GM18507 (cell line): ENCODE data around the gene BTBD2.
A peak's percentile ranks its signal among the peaks of the same experiment; 100 is the strongest.
"Not testable (repeated sequence)": the region's sequence is repeated elsewhere in the genome, so short reads cannot be mapped to it uniquely, and the experiment has no call there.

ENCODE experiments used
- DNase-seq: peaks from one replicate; pipeline ENCODE4 v3.0.0; 2011; ENCODE audit warnings: low read depth; ENCODE audit not compliant: insufficient read length; ENCODE audit errors: extremely low spot score
- FAIRE-seq: peaks from 2 replicates; lab custom pipeline; 2011; peaks lifted over from hg19 to GRCh38; lab: Jason Lieb, UNC

Gene BTBD2

DNA sequence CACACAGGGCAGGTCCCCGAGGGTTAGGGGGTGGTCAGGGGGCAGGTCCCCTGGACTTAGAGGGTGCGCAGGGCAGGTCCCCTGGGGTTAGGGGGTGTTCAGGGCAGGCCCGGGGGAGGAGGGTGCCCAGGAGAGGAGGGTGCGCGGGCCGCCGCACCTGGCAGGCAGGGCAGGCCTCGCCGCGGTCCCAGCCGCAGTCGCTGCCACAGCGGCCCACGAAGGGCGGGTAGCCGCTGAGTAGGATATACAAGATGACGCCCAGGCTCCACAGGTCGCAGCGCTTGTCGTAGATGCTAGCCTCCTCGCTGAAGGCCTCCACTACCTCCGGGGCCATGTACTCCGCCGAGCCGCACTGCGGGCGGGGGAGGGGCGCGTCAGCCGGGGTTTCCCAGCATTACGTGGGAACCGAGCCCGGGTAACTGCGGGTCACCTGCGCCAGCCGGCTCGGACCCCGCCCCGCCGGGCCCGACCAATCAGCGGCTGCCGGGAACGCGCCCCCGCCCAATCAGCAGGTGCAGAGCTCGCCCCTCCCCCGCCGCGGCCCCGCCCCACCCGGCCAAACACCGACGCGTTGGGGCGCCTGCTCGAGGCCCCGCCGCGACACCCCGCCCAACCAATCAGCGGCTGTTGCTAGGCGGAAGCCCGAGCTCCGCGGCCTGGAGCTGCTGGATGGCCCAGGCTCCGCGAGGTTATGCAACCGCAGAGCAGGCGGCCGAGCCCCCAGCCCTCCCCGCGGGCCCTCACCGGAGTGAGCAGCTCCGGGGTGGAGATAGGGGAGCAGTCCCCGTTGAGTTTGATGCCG is 26.4 kb upstream of the BTBD2 start:
- DNase-seq: peak; percentile 98
- peak; percentile 95 for FAIRE-seq

DNA sequence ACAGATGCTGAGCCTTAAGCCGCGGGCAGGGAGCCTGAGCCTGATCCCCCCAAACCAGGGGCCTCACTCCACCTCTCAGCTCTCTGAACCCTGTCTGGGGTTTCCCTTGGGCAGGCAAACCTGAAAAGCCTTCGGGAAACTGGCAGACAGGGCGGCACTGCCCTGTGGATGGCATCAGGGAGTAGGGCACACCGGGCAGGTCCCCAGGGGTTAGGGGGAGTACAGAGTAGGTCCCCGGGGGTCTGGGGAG is 25.8 kb upstream of the BTBD2 start:
- DNase-seq (no peak), FAIRE-seq (no peak)

DNA sequence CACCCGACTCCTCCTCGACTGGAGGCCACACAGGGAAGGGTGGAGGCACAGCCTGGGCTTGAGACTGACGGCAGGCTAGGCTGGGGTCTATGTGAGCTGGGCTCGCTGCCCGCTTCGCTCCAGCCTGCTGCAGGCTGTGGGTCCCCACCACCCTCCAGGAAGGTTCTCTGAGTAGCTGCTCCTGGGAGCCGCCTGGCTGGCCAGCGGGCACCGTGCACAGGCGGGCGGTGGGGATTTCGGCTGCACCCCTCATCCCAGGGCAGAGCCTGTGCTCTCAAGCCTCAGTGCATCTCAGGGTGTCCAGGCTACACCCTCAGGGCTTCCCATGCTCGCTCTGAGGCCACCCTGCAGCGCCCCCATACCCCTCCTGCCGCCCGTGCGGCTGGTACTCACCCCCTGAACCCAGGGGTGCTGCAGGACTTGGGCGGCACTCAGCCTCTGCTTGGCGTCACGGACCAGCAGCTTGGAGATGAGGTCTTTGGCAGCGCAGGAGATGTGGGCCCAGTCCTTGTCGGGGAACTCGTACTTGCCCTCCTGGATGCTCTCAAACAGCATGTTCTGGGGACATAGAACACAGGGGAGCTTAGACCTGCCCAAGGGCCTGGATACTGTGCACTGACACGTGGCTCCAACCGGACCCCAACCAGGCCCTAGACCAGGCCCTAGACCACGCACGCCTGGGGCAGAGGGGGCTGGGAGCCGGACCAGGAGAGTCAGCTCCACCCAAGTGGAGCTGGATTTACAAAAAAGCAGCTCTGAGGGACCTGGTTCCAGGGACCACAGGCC is 25.3 kb upstream of the BTBD2 start:
- no peak for FAIRE-seq
- DNase-seq: no peak

- DNase-seq (no peak), FAIRE-seq (no peak)
Measured at GRCh38 chr19:2039959-2040646, 24.6 kb upstream of the BTBD2 start.

- FAIRE-seq: no peak
Measured at GRCh38 chr19:2039089-2039958, 23.8 kb upstream of the BTBD2 start.

DNA sequence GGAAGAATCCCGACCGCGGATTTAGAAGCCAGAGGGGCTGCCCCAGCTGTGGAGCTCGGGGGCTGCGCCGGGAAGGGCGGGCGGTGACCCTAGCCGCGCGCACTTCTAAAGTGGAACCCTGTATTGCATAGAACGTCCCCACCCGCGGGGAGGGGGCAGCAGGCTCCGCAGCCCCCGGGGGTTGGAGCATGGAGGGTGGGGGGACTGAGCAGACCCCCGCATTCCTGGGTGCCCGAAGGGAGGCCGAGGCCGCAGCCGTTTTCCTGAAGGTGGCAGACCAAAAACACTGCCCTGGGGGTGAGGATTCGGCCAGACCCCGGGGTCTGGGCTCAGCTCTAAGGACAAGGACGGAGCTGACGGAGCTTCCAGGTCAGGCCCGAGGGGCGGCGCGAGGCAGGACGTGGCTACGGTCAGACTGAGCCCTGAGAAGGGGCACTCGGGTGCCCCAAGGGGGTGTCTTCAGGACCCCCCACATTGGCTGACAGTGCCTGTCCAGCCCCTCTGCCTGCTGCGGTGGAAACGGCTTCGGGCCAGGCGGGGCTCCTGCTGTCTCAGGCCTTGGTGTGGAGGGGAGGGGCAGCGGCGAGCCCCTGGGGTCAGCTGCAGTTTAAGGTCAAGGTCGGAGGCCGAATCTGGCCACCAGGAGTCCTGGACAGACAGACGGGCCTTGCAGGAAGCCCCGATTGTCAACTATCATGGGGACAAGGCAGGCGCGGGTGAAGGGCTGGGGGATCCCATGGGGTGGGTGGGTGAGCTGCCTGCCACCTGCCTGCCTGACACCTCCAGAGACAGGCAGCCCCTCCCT is 23.0 kb upstream of the BTBD2 start:
- FAIRE-seq (no peak), DNase-seq (no peak)

More at GRCh38 chr19:2039089-2039958, 23.8 kb upstream of the BTBD2 start:
- no peak for DNase-seq

DNA sequence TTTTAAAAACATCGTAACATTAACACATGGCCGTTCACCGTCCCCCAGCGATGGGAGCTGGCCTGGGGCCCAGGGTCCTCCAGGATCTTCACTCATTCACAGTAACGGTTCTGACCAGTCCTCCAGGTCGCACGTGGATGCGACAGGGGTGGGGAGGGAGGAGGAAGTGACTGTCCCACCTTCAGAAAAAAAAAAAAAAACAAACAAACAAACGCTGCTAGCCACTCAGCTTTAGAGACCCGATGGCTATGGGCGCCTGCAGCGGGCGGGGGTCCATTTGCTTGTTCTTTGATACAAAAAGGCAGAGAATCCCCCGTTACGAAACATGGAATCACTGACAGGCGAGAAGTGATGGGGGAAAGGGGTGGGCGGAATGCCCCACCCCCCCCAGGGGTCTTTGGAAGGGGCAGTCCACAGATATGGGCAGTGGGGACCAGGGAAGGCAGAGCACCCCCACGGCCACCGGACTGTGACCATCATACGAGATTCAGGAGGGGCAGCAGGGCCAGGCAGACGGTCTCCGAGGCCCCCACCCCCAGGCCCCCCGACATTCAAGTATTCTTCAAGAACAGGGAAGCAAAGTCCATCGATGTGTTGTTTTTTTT is 22.2 kb upstream of the BTBD2 start:
- no peak for FAIRE-seq
- no peak for DNase-seq

DNA sequence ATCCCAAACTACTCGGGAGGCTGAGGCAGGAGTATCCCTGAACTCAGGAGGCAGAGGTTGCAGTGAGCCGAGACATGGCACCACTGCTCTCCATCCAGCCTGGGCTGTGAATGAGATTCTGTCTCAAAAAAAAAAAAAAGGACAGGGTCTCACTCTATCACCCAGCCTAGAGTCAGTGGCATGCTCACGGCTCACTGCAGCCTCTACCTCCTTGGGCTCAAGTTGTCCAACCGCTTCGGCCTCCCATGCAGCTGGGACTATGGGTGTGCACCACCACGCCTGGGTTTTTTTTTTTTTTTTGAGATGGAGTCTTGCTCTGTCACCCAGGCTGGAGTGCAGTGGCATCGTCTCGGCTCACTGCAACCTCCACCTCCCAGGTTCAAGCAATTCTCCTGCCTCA is 20.9 kb upstream of the BTBD2 start:
- FAIRE-seq: no peak
- no peak for DNase-seq

DNA sequence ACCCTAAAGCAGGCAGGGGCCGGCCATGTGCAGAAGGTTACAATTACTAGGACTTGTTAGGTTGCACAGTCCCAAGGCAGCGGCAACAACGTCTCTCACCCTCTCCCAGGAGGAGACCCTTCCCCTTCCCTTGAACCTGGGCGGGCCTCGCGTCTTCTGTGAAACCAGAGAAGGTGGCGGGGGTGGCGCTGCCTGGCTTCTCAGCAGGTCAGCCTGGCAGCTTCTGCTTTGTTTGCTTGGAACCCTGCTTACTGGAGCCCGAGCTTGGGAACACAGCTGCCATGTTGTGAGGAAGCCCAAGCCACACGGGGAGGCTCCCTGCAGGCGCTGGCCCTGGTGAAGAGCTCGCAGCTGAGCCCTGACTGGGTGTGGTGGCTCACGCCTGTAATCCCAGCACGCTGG is 20.1 kb upstream of the BTBD2 start:
- FAIRE-seq: no peak
- DNase-seq: no peak

GRCh38 chr19:2034729-2035589 is 19.4 kb upstream of the BTBD2 start:
- FAIRE-seq: peak; percentile 79
- DNase-seq: no peak

- not testable (repeated sequence) for FAIRE-seq, DNase-seq
Measured at GRCh38 chr19:2034253-2034652, 18.7 kb upstream of the BTBD2 start.

DNA sequence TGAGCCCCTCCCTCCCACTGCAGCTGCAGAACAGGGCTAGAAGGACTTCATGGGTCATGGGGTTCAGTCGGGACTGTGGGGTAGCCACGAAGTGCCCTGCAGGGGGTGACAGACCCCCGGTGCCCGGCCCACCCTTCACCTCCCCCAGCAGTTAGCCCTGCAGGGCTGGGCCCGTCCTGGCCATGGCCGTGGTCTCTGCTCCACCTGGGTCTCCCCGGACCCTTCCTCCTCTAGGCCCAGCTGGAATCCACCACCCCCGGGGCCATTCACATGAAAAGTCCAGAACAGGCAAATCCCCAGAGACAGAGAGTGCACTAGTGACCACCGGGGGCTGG is 18.3 kb upstream of the BTBD2 start:
- DNase-seq (no peak), FAIRE-seq (no peak)

- FAIRE-seq (no peak), DNase-seq (no peak)
Measured at GRCh38 chr19:2033115-2033824, 17.8 kb upstream of the BTBD2 start.

- DNase-seq: no peak
- no peak for FAIRE-seq
Measured at GRCh38 chr19:2032296-2032941, 16.9 kb upstream of the BTBD2 start.

- DNase-seq: no peak
- no peak for FAIRE-seq
Measured at GRCh38 chr19:2027361-2027760, 11.8 kb upstream of the BTBD2 start.

GRCh38 chr19:2026770-2027169 is 11.3 kb upstream of the BTBD2 start:
- no peak for FAIRE-seq
- no peak for DNase-seq

DNA sequence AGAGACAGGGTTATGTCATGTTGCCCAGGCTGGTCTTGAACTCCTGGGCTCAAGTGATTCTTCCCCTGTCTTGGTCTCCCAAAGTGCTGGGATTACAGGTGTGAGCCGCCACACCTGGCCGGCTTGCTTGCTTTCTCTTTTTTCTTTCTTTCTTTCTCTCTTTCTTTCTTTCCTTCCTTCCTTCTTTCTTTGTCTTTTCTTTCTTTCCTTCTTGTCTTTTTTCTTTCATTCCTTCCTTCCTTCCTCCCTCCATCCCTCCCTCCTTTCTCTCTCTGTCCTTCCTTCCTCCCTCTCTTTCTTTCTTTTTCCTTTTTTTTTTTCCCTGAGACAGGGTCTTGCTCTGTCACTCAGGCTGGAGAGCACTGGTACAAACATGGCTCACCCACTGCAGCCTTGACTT is 6.8 kb upstream of the BTBD2 start:
- no peak for FAIRE-seq
- no peak for DNase-seq
